ENCODE data around the gene DNAI4.

DNA sequence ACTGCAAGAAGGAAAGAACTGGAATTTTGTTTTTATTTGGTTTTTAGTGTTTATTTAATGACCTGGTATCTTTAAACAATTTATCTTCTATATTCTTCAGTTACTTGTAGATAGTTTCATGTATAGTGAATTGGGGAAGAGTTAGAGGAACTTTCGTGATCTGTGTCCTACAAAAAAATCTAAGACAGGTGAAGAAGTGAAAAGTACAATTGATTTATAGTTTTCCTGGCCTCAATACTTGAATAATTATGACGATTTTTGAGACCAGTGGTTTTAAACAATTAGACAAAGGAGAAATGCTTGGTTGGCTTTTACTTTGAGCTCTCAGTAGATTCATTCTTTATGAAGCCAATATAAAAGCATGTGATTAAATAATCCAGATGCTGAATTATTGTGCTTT lies 7.6 kb upstream of the DNAI4 start:
- TF ChIP-seq POLR2A (IDR thresholded peaks at IDR 0.05; ENCODE audit: low read depth, low read length) (no peak), POLR2AphosphoS5 (IDR thresholded peaks at IDR 0.05; ENCODE audit: low read depth, low read length) (no peak), TAF1 (IDR thresholded peaks at IDR 0.05; ENCODE audit: borderline replicate concordance, low read depth, low read length) (no peak)

Data from GM12892 (cell line).